Measurements from ENCODE around the gene ZNF681. TPM values are rescaled to one million over a fixed set of nuclear protein-coding genes. Genes with fewer than 3 reads are reported as not detected.

The ZNF681 gene
- total RNA-seq, 2 experiments from 2014 or later: 5.7 to 9.1 TPM

- ChIA-PET POLR2A (interaction anchor here (0.6 to 0.7 kb wide), 2 partner anchors 14 to 286 kb away, joined by 3 to 5 read pairs; no protein-coding TSS in a partner anchor), CTCF (no interaction called here)
- peak overlapping the region; percentile 7 for H3K27ac Mint-ChIP-seq
- H3K9me3 Mint-ChIP-seq (ENCODE audit: low read depth): peaks cover 6% of the 10 kb centered on the region
- ATAC-seq (no peak), DNase-seq (no peak)
- H3K27me3 Mint-ChIP-seq: no peaks in the 10 kb centered on the region
- no peak overlapping the region for H3K4me3 Mint-ChIP-seq
- H3K36me3 Mint-ChIP-seq (ENCODE audit: low read depth): peaks cover 56% of the 10 kb centered on the region
- intact Hi-C loops (cut with DNase I, micrococcal nuclease): no loop called here
- H3K4me1 Mint-ChIP-seq: peaks cover 49% of the 10 kb centered on the region
Measured at GRCh38 chr19:23774106-23774505, 15.4 kb upstream of the ZNF681 start.

- H3K4me1 Mint-ChIP-seq: peaks cover 47% of the 10 kb centered on the region
- peaks cover 51% of the 10 kb centered on the region for H3K36me3 Mint-ChIP-seq (ENCODE audit: low read depth)
- no peak for ATAC-seq
- no peak for DNase-seq
- intact Hi-C loops (cut with DNase I, micrococcal nuclease): no loop called here
- H3K9me3 Mint-ChIP-seq (ENCODE audit: low read depth): peaks cover 2% of the 10 kb centered on the region
- no peaks in the 10 kb centered on the region for H3K27me3 Mint-ChIP-seq
- peak overlapping the region; percentile 56 for H3K27ac Mint-ChIP-seq
- no peak overlapping the region for H3K4me3 Mint-ChIP-seq
- CTCF ChIA-PET: no interaction called here
- POLR2A ChIA-PET: no interaction called here
Measured at GRCh38 chr19:23772675-23773063, 14.0 kb upstream of the ZNF681 start.

GRCh38 chr19:23771761-23772674, 13.3 kb upstream of the ZNF681 start:
- ChIA-PET POLR2A (no interaction called here), CTCF (no interaction called here)
- intact Hi-C loops (cut with DNase I, micrococcal nuclease): no loop called here
- ATAC-seq (peak; percentile 28), DNase-seq (peak; percentile 45)
- Mint-ChIP-seq H3K4me1 (peaks cover 43% of the 10 kb centered on the region), H3K27me3 (no peaks in the 10 kb centered on the region), H3K27ac (peak overlapping the region; percentile 64), H3K36me3 (ENCODE audit: low read depth) (peaks cover 48% of the 10 kb centered on the region), H3K4me3 (no peak overlapping the region), H3K9me3 (ENCODE audit: low read depth) (peaks cover 2% of the 10 kb centered on the region)

GRCh38 chr19:23771316-23771715, 12.6 kb upstream of the ZNF681 start:
- POLR2A ChIA-PET: no interaction called here
- peak; percentile 69 for ATAC-seq
- Mint-ChIP-seq H3K36me3 (ENCODE audit: low read depth) (peaks cover 45% of the 10 kb centered on the region), H3K27ac (peak overlapping the region; percentile 64), H3K27me3 (no peaks in the 10 kb centered on the region), H3K4me1 (peaks cover 42% of the 10 kb centered on the region), H3K9me3 (ENCODE audit: low read depth) (peaks cover 2% of the 10 kb centered on the region), H3K4me3 (no peak overlapping the region)
- CTCF ChIA-PET: no interaction called here
- peak; percentile 57 for DNase-seq
- intact Hi-C loops (cut with DNase I, micrococcal nuclease): no loop called here

GRCh38 chr19:23770672-23771250, 12.1 kb upstream of the ZNF681 start:
- ATAC-seq (peak; percentile 42), DNase-seq (no peak)
- intact Hi-C loops (cut with DNase I, micrococcal nuclease): no loop called here
- ChIA-PET POLR2A (no interaction called here), CTCF (no interaction called here)
- peak overlapping the region; percentile 59 for H3K27ac Mint-ChIP-seq
- peaks cover 41% of the 10 kb centered on the region for H3K36me3 Mint-ChIP-seq (ENCODE audit: low read depth)
- H3K4me1 Mint-ChIP-seq: peaks cover 42% of the 10 kb centered on the region
- H3K27me3 Mint-ChIP-seq: no peaks in the 10 kb centered on the region
- H3K4me3 Mint-ChIP-seq: no peak overlapping the region
- peaks cover 2% of the 10 kb centered on the region for H3K9me3 Mint-ChIP-seq (ENCODE audit: low read depth)

- CTCF ChIA-PET: no interaction called here
- H3K27me3 Mint-ChIP-seq: no peaks in the 10 kb centered on the region
- peaks cover 2% of the 10 kb centered on the region for H3K9me3 Mint-ChIP-seq (ENCODE audit: low read depth)
- H3K4me1 Mint-ChIP-seq: peaks cover 44% of the 10 kb centered on the region
- H3K36me3 Mint-ChIP-seq (ENCODE audit: low read depth): peaks cover 41% of the 10 kb centered on the region
- ATAC-seq (peak; percentile 9), DNase-seq (no peak)
- peak overlapping the region; percentile 56 for H3K27ac Mint-ChIP-seq
- intact Hi-C loops (cut with DNase I, micrococcal nuclease): no loop called here
- no peak overlapping the region for H3K4me3 Mint-ChIP-seq
- POLR2A ChIA-PET: no interaction called here
Measured at GRCh38 chr19:23769691-23770468, 11.2 kb upstream of the ZNF681 start.

GRCh38 chr19:23766951-23767350, 8.3 kb upstream of the ZNF681 start:
- Mint-ChIP-seq H3K4me3 (no peak overlapping the region), H3K27me3 (no peaks in the 10 kb centered on the region), H3K4me1 (peaks cover 41% of the 10 kb centered on the region), H3K27ac (no peak overlapping the region), H3K9me3 (ENCODE audit: low read depth) (peaks cover 2% of the 10 kb centered on the region), H3K36me3 (ENCODE audit: low read depth) (peaks cover 30% of the 10 kb centered on the region)
- POLR2A ChIA-PET: no interaction called here
- no peak for DNase-seq
- no peak for ATAC-seq
- CTCF ChIA-PET: interaction anchor here (1.3 kb wide), 1 partner anchor 10 kb away, joined by 4 read pairs; no protein-coding TSS in a partner anchor
- intact Hi-C loops (cut with DNase I, micrococcal nuclease): no loop called here

- ATAC-seq (no peak), DNase-seq (no peak)
- H3K27me3 Mint-ChIP-seq: no peaks in the 10 kb centered on the region
- H3K4me3 Mint-ChIP-seq: no peak overlapping the region
- no peak overlapping the region for H3K27ac Mint-ChIP-seq
- ChIA-PET POLR2A (no interaction called here), CTCF (no interaction called here)
- peaks cover 28% of the 10 kb centered on the region for H3K4me1 Mint-ChIP-seq
- H3K36me3 Mint-ChIP-seq (ENCODE audit: low read depth): peaks cover 17% of the 10 kb centered on the region
- H3K9me3 Mint-ChIP-seq (ENCODE audit: low read depth): no peaks in the 10 kb centered on the region
- intact Hi-C loops (cut with DNase I, micrococcal nuclease): loop anchor here in 1 of 2 experiments (5.0 kb wide), 1 partner anchor 492 kb away; no protein-coding TSS in a partner anchor
Measured at GRCh38 chr19:23764781-23765180, 6.1 kb upstream of the ZNF681 start.

- ChIA-PET CTCF (interaction anchor here (0.6 kb wide), 1 partner anchor 13 kb away, joined by 3 read pairs; no protein-coding TSS in a partner anchor), POLR2A (interaction anchor here (0.9 to 1.2 kb wide), 3 partner anchors 76 to 489 kb away, joined by 3 to 10 read pairs (median 4); partner anchors contain the start of gene ZNF675)
Measured at GRCh38 chr19:23762884-23763711, 4.4 kb upstream of the ZNF681 start.

GRCh38 chr19:23762548-23762883, 3.8 kb upstream of the ZNF681 start:
- DNase-seq (no peak), ATAC-seq (no peak)
- Mint-ChIP-seq H3K4me3 (peak overlapping the region; percentile 91), H3K9me3 (ENCODE audit: low read depth) (no peaks in the 10 kb centered on the region), H3K27me3 (no peaks in the 10 kb centered on the region), H3K36me3 (ENCODE audit: low read depth) (peaks cover 9% of the 10 kb centered on the region), H3K27ac (peak overlapping the region; percentile 86), H3K4me1 (peaks cover 39% of the 10 kb centered on the region)
- intact Hi-C loops (cut with DNase I, micrococcal nuclease): loop anchor here (1.0 to 5.0 kb wide), 3 partner anchors 75 to 490 kb away; partner anchors contain the start of genes ZNF675 (in 1 of the 2) and ZNF726 (in 1 of the 2)
- CTCF ChIA-PET: interaction anchor here (0.6 to 0.7 kb wide), 2 partner anchors 13 to 63 kb away, joined by 3 to 4 read pairs; no protein-coding TSS in a partner anchor
- POLR2A ChIA-PET: interaction anchor here (0.6 to 1.2 kb wide), 4 partner anchors 75 to 488 kb away, joined by 3 to 10 read pairs (median 4); partner anchors contain the start of gene ZNF675

More at GRCh38 chr19:23762884-23763711, 4.4 kb upstream of the ZNF681 start:
- Mint-ChIP-seq H3K36me3 (ENCODE audit: low read depth) (peaks cover 9% of the 10 kb centered on the region), H3K4me3 (peak overlapping the region; percentile 91), H3K9me3 (ENCODE audit: low read depth) (no peaks in the 10 kb centered on the region), H3K27ac (peak overlapping the region; percentile 86), H3K27me3 (no peaks in the 10 kb centered on the region), H3K4me1 (peaks cover 39% of the 10 kb centered on the region)
- DNase-seq: peak; percentile 90
- intact Hi-C loops (cut with DNase I, micrococcal nuclease): loop anchor here (1.0 to 5.0 kb wide), 3 partner anchors 76 to 491 kb away; partner anchors contain the start of genes ZNF675 (in 1 of the 2) and ZNF726 (in 1 of the 2)
- ATAC-seq: peak; percentile 75
